Left cardiac atrium (tissue), 4 donors: ENCODE results near the gene SZRD1. TPM values are rescaled to one million over a fixed set of nuclear protein-coding genes. Genes with fewer than 3 reads are reported as not detected.

Experiments
- ATAC-seq, 2 donors: fragments of 200-7000 bp; cut with Tn5 transposase; one replicate each; pipeline ENCODE4 v1.9.1; 2020; ENCODE audit warnings: mild to moderate bottlenecking in 2 of 2, moderate library complexity in 2 of 2
- DNase-seq: peaks from one replicate; pipeline ENCODE4 v3.0.0-alpha.2; 2020
- intact Hi-C, 2 donors: fragments of 100-400 bp; cut with DNase I; formaldehyde crosslinking; loops; one replicate each; pipeline versions ENCODE4 v1.14.1 to v1.15.1; 2022 to 2023
- total RNA-seq, 2 donors: library from RNA; stranded (reverse); fragmentation: NEBNext Ultra II Directional; extraction: Animal tissue kit (Norgen Biotek cat#: 25700); gene quantifications; one replicate each; pipeline ENCODE4 v1.2.1, GENCODE V29; 2021
- donor health status: DM: no; HTN: yes; CAD: no.
- donor health status: DM: no; HTN: yes; CAD: no; lungs with severe emphysema.
- donor health status: DM: yes; HTN: yes; CAD: no.
- donor health status: Dilated cardiomyopathy.

SZRD1 gene
- total RNA-seq, 2 donors from 2014 or later = 98.0 to 112 TPM

DNA sequence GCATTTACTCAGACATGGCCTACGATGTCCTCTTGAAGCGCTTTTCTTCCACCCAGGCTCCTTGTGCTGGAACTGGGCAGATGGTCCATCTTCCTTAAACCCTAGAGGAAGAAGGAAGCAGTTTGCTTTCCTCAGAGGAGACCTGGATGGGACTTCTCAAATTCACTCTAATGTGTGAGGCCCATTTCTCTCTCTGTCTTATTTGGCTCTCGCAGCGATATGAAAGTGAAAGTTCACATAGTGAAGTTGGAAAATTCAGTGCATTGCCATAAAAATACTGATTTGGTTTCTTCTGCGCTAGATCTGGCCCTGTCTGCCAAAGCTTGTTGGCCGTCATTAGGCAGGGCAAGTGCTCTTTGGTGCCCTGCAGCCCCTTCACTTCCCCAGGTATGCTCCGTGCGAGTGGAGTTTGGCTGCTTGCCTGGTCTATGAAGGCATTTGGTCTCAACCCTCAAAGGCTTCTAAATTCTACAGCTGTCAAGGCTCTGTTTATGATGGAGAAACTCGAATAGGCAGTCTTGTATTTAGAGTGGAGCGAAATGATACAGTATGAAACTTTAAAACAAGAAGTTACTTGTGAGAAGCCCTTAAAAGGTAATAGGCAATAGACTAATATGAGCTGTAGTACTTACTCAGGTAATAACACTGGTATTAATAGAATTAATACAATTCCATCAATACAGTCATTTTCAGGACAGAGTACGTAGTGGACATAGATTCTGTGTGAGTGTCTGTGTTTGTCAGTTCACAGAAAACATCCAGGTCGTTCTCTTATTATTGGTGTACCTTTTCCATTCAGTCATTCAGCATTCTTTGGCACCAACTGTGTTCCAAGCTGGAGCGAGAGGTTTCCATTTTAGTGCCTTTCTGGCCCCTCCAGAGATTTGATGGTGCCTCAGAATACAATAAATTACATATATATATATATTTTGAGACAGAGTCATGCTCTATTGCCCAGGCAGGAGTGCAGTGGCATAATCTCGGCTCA is 20.5 kb downstream of the SZRD1 start:
- ATAC-seq (peak; percentile 34 to 51), DNase-seq (no peak)
- intact Hi-C loops = no loop called here

DNA sequence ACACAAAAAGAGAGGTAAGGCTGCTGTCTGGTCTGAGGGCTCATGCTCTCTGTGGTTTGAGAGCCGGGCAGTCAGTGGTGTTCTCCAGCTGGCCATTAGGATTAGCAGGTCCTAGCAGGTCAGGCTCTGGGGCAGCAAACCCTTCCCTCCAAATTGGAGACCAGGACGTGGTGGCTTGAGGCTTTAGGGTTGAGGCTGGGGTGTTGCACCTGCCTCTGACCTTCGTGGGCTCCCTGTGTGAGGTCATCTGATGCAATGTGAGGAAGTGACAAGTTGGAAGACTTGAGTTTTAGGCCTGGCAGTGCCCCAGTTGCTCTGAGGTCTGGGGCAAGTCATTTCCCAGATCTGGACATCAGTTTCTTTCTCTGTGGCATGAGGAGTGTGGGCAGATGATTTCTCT is 24.4 kb downstream of the SZRD1 start:
- ATAC-seq (no peak), DNase-seq (no peak)
- intact Hi-C loops = no loop called here

DNA sequence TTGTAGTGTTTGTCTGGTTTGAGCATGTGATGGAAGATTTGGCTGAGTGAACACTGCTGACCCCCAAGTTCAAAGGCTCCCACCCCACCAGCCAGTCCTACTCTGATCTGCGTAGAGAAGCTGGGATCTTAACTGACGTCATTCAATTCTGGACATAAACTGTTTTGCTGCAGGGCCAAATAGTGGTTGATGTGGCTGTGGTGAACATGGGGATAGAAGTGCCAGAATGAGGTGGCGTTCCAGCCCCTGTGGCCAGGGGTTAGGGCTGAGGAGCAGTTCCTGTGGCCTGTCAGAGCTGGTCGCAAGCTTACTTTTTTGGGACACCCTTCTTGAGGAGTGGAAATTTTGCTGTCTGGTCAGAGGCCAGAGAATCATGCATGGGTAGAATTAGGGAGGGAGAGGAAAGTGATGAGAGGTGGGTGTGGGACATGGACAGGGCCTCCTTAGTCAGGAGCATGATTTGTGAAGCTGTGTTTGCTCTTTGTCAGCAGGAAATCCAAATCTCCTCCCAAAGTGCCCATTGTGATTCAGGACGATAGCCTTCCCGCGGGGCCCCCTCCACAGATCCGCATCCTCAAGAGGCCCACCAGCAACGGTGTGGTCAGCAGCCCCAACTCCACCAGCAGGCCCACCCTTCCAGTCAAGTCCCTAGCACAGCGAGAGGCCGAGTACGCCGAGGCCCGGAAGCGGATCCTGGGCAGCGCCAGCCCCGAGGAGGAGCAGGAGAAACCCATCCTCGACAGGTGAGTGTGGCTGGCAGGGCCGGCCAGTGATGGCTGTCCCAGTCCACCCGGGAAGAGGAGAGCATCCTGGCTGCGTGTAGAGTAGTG is 25.9 kb downstream of the SZRD1 start:
- intact Hi-C loops = no loop called here
- ATAC-seq (peak; percentile 10 to 19), DNase-seq (no peak)

DNA sequence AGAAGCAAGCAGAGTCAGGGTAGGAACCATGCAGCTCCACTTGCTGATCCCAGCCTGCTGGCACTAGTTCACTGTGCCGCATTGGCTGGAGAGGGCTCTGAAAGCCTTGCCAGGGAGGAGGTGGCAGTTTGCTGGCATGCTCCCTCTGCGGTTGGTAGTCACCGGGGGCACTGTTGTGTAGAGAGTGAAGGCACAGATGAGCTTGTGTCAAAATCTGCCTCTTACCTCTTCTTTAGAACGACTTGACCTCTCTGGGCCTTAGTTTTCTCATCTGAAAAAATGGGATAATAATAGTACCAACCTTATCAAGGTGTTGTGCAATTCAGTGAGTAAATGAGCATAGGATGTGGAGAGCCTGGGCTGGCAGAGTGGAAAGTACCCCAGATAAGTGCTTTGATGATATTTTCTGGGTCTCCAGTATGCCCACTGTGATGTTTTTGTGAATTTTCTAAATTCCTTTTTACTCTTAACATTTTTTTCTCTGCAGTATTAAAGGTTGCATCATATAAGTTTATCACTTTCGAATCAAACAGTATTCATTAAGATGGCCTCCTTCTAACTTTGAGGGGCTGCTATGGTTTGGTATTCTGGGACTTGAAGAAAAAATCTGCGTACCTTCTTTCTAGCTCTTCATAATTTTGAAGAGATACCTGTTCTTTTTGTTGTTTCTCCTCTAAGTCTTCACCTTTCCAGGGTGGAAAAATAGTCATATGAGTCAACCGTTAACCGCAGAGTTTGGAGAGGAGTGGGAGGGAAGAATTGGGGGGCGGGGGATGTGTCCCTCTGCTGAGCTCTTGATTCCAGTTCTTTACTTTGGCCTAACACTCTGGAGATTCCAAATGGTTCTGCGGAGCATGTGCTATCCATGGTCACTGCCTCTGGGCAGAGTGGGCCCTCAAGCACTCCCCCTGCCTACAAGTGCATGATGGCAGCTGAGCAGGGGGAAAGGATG is 26.8 kb downstream of the SZRD1 start:
- no peak for ATAC-seq
- intact Hi-C loops = no loop called here
- no peak for DNase-seq

DNA sequence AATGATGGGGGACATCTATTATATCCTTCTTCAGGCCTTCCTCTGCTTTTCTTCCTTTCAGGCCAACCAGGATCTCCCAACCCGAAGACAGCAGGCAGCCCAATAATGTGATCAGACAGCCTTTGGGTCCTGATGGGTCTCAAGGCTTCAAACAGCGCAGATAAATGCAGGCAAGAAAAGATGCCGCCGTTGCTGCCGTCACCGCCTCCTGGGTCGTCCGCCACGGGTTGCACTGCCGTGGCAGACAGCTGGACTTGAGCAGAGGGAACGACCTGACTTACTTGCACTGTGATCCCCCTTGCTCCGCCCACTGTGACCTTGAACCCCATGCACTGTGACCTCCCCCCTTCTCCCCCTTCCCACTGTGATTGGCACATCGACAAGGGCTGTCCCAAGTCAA is 27.9 kb downstream of the SZRD1 start:
- DNase-seq = no peak
- no peak for ATAC-seq
- intact Hi-C loops = no loop called here

DNA sequence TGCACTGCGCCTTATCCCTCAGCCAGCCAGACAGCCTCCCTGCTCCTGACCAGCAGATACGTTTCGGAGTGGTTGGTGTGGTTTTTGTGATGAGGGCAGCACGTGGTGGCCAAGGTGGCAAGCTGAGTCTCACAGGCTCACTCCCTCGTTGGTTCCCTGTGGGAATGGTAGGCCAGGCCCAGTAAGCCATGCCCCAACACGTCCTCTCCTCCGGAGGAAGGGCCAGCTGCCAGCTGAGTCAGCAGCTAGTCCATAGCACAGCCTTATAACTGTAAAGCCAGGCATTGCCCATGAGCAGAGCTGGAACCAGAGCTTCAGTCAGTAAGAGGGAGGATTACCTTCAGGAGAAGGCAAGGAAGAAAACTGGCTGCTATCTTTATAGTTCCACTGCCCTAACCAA is 29.5 kb downstream of the SZRD1 start:
- peak; percentile 56 for DNase-seq
- intact Hi-C loops = no loop called here
- peak; percentile 31 to 62 for ATAC-seq

DNA sequence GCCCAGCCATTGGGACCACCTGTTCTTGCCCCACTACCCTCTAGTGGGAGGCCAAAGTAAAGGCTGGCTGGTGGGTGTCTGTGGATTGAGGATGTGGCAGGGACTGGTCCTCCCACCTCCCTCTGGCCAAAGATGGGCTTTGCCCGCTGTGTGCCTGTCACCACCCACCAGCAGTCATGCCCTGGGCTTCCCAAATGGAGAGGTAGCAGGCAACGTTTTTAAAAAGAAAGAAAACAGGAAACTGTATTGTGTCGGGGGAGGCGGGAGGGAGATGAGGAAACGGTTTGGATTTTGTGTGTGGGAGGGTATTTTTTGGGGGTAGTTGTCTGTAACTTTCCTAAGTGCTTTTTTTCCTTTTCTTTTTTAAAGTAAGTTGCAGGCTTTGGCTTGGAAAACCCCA is 30.1 kb downstream of the SZRD1 start:
- intact Hi-C loops = no loop called here
- no peak for ATAC-seq
- DNase-seq = no peak

DNA sequence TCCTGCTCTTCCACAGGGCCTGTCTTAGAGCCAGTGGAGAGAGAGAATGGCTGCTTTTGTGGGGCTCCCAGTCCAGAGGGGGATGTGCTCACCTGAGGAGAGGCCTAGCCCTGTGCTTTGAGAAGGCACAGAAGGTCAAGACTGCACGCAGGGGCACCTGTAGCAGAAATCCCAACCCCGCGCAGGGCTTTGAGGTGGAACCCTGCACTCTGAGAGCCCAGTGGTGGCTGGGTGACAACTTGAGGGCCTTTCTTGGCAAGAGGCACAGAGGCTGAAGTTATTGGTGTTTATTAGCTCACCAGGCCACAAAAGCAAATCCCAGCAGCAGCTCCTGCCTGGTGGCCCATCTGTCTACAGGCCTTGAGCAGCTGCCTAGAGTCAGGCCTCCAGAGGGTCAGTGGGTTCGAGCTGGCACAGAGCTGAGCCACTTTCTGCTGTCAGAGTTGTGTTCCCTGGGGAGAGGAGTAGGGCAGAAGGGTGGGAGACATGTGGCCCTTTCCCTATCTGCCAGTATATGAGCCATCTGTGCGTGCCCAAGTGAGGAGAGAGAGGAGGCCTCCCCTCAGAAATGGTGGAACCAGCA is 31.4 kb downstream of the SZRD1 start:
- intact Hi-C loops = no loop called here
- ATAC-seq = no peak
- no peak for DNase-seq

DNA sequence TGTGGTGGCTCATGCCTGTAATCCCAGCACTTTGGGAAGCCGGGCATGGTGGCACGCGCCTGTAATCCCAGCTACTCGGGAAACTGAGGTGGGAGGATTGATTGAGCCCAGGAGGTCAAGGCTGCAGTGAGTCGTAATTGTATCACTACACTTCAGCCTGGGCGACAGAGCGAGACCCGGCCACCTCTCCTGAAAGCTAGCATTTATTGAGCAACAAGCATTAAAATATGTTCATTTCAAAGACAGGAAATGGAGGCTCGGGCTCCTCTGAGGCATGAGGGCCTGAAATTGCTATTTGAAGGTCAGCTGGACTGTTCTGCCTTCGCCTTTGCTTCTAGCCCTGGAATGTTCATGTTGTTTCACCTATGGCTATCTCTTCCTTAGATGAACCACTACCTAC is 35.7 kb downstream of the SZRD1 start:
- intact Hi-C loops = no loop called here
- DNase-seq (no peak), ATAC-seq (no peak)

DNA sequence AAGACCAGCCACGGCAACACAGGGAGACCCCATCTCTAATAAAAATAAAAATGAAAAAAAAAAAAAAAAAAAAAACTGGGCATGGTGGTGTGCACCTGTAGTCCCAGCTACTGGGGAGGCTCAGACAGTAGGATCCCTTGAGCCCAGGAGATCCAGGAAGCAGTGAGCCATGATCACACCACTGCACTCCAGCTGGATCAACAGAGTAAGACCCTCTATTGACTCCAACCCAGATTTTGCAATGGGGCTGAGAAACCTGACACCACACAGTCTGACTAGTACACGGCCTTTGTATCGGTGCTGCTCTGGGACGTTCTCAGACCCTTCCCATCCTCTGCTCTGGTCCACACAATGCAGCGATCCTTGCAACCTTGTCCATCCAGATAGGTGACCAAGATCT is 38.4 kb downstream of the SZRD1 start:
- ATAC-seq = no peak
- DNase-seq = no peak
- intact Hi-C loops = no loop called here

DNA sequence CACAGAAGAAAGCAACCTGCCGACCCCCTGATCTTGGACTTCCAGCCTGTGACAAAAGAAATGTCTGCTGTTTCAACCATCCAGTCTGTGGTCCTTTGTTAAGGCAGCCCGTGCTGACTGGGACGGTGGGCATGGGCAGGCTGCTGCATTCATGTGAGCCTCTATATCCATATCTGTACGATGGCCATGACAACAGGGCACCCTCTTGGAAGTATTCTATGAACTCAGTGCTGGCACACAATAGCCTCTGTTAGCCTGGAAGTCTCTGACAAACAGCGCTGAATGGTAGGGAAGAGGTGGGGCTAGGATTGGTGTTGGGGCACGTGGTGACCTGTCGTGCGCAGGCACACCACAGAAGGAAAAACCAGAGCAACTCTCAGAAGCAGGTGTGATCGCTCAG is 39.8 kb downstream of the SZRD1 start:
- DNase-seq = no peak
- ATAC-seq = no peak
- intact Hi-C loops = no loop called here

DNA sequence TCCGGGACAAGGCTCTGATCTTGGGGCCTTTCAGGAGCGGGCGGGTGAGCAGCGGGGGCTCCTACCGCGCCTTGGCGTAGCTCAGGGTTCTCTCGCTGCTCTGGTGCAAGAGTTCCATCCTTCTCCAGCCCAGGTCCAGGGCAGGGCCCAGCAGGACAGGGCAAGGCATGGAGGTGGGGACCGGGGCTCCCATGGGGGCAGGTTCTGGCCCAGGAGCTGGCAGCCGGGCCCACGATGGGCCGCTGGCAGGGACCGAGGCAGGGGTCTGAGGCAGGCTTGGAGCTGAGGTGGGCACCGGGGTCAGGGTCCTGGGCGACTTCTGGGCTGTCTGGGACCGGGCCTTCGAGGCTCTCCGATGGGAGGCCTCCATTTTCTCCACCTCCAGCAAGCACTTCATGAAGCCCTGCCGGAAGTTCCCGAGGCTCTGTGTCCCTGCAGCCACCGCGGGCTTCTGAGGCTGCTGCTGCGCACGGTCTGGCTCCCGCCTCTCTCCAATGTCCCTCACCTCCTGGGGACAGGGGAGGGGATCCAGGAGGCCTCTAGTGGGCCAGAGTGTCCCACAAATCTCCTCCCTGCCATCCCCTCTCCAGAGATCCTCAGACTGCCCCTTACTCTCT is 42.6 kb downstream of the SZRD1 start:
- no peak for ATAC-seq
- no peak for DNase-seq
- intact Hi-C loops = no loop called here

DNA sequence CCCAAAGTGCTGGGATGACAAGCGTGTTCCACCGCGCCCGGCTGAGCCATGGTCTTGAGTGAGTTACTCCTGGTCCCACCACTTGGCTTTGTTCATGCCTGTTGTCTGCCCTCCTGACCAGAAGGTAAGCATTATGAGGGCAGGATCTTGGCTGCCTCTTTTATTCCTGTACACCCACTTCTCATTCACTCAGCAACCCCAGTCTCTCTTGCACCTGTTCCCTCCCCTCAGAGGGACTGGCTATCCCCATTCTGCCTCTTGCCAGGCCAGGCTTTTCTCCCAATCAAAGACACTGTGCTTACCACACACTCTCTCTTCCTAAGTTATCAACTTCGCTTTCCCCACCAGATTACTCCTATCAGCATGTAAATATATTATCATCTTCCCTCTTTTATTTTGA is 43.8 kb downstream of the SZRD1 start:
- DNase-seq = no peak
- intact Hi-C loops = no loop called here
- no peak for ATAC-seq

DNA sequence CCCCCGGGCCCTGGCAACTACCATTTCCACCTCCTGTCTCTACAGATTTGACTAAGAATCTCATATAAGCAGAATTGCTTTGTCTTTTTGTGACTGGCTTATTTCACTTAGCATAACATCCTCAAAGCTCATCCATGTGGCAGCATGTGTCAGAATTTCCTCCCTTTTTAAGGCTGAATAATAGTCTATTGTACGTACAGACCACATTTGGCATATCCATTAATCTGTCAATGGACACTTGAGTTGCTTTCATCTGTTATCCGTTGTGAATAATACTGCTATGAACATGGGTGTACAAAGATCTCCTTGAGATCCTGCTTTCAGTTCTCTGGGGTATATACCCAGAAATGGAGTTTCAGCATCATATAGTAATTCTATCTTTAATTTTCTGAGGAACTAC is 46.1 kb downstream of the SZRD1 start:
- DNase-seq = no peak
- ATAC-seq = no peak
- intact Hi-C loops = no loop called here

DNA sequence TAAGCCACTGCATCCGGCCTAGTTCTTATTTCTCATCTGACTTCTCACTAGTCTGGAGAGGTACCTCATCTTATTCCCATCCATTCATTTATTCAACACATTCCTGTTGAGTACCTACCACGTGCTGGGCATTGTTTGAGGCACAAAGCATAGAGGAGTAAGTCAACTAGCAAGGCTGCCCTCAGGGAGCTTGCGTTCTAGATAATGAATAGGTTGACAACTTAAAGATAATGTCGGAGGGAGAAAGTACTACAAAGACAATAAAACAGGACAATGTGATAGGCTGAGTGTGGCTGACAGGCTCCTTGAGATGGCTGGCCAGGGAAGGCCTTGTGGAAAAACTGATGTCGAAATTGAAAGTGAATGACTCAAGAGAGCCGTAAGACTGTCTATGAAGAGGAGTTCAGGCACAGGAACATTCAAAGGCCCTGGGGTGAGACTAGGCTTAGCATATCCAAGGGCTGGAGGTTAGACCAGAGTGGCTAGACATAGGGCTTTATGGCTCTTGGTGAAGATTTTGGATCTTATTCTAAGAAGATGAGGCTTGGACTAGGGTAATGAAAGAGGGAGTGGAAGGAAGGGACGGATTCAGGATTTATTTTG is 51.9 kb downstream of the SZRD1 start:
- DNase-seq (no peak), ATAC-seq (no peak)
- intact Hi-C loops = no loop called here

DNA sequence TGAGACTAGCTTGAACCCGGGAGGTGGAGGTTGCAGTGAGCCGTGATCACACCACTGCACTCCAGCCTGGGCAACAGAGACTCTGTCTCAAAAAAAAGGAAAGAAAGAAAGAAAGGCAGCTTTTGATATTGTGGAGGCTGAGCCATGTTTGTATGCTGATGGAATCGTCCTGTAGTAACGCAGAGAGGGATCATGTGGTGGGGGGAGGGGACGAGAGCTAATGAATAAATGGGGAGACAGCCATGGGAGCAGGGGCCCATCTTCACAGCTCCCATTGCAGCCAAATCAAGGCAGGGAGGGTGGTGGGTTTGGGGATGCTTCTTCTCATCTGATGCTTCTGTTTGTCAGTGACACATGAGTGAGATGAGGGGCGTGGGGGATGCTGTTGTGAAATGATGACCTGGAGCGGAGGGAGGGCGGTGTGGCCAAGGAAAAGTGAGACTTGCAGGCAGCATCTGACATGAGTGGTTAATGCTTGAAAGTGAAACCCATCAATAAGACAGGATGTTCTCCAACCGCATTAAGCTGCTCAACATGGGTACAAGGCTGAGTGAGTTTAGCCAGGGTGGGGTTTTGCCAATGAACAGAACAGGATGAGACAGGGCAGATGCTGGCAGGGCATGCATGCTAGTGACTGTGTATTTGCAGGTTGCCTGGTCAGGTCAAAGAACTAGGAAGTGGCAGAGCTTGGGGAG is 53.5 kb downstream of the SZRD1 start:
- intact Hi-C loops = no loop called here
- DNase-seq (no peak), ATAC-seq (peak in 1 of 2 donors; percentile 59)

DNA sequence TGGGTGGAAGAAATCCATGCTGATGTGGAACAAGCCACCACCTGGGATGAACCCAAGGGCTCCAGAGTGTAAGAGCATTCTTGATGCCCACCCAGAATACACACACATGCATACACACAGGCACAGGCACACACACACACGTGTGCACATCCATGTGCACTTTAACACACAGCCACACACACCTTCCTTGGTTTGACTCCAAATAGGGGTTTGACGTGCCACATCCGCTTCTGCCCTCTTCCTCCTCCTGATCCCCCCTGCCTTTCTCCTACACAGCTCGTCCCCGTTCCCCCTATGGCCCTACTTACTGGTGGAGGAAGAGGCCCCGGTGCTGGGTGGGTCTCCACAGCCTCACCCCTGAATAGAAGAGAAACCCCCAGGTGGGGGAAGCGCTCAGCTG is 54.2 kb downstream of the SZRD1 start:
- DNase-seq (no peak), ATAC-seq (no peak)
- intact Hi-C loops = no loop called here

DNA sequence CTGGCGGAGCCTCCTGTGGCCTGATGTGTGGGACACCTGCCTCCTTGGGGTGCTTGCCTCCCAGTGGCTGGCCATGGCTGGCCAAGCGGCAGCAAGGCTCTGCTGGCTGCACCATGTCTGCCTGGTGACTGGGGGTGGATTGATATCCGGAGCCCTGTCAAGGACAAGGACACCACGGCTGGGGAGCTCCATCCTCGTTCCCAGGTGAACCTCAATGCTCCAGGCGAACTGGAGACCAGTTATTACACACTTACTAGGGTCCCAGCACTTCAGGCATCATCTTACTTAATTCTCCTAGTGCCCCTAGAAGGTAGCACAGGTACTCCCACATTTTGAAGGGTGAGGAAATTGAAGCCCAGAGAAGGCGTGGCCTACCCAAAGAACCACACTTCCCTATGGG is 55.0 kb downstream of the SZRD1 start:
- ATAC-seq = no peak
- intact Hi-C loops = no loop called here
- DNase-seq = no peak
